ENCODE measurements around the gene RABIF.

DNA sequence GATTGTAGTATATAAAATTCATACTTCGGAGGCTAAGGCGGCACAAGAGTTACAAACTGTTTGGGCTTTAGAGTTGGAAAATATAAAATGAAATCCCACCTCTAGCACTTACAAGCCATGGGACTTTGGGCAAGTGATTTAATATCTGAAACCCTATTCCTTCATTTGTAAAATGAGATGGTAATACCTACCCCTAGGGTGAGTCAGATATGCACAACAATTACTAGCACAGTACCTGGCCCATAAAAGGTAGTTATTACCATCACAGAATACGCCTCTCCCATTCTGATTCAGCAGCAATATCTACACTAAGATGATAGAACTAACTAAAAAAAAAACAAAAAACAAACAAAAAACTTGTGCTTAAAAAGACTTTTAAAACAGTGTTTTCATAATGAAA lies 34.6 kb upstream of the RABIF start:
- TF ChIP-seq, protein P1, sequence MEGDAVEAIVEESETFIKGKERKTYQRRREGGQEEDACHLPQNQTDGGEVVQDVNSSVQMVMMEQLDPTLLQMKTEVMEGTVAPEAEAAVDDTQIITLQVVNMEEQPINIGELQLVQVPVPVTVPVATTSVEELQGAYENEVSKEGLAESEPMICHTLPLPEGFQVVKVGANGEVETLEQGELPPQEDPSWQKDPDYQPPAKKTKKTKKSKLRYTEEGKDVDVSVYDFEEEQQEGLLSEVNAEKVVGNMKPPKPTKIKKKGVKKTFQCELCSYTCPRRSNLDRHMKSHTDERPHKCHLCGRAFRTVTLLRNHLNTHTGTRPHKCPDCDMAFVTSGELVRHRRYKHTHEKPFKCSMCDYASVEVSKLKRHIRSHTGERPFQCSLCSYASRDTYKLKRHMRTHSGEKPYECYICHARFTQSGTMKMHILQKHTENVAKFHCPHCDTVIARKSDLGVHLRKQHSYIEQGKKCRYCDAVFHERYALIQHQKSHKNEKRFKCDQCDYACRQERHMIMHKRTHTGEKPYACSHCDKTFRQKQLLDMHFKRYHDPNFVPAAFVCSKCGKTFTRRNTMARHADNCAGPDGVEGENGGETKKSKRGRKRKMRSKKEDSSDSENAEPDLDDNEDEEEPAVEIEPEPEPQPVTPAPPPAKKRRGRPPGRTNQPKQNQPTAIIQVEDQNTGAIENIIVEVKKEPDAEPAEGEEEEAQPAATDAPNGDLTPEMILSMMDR (IDR thresholded peaks at IDR 0.05): no peak
- TF ChIP-seq POLR2A (IDR thresholded peaks at IDR 0.05): no peak

Data from adrenal gland (tissue), 5 donors.